Hippocampal formation (tissue), 2 donors: ENCODE results near the gene PLA2G7.
A peak's percentile ranks its signal among the peaks of the same experiment; 100 is the strongest.
"Not testable (repeated sequence)": the region's sequence is repeated elsewhere in the genome, so short reads cannot be mapped to it uniquely, and the experiment has no call there.

ENCODE experiments used
- DNase-seq, 2 donors: peaks; one replicate each; lab custom pipeline; 2025; lab: John Stamatoyannopoulos, UW

The PLA2G7 gene

GRCh38 chr6:46734867-46735719 is at the start of gene PLA2G7:
PLA2G7 (minus strand) TSS chr6:46735375; CDS start chr6:46722891, 12,484 bp downstream.
- DNase-seq = peak in 1 of 2 donors; percentile 26

GRCh38 chr6:46784535-46784934 is 49.4 kb upstream of the PLA2G7 start:
- DNase-seq = no peak

- peak; percentile 41 to 75 for DNase-seq
Observed at GRCh38 chr6:46781478-46782378, 46.6 kb upstream of the PLA2G7 start.

- DNase-seq = no peak
Observed at GRCh38 chr6:46777476-46778346, 42.5 kb upstream of the PLA2G7 start.

GRCh38 chr6:46776070-46776712 is 41.0 kb upstream of the PLA2G7 start:
- no peak for DNase-seq

GRCh38 chr6:46774736-46775135 is 39.6 kb upstream of the PLA2G7 start:
- not testable (repeated sequence) for DNase-seq

GRCh38 chr6:46773201-46773855 is 38.2 kb upstream of the PLA2G7 start:
- no peak for DNase-seq

GRCh38 chr6:46772762-46773161 is 37.6 kb upstream of the PLA2G7 start:
- peak in 1 of 2 donors; percentile 15 for DNase-seq

GRCh38 chr6:46772016-46772415 is 36.8 kb upstream of the PLA2G7 start:
- no peak for DNase-seq

GRCh38 chr6:46764961-46765360 is 29.8 kb upstream of the PLA2G7 start:
- DNase-seq = no peak

- DNase-seq = not testable (repeated sequence)
Observed at GRCh38 chr6:46764280-46764679, 29.1 kb upstream of the PLA2G7 start.

GRCh38 chr6:46763466-46763865 is 28.3 kb upstream of the PLA2G7 start:
- DNase-seq = no peak

- DNase-seq = no peak
Observed at GRCh38 chr6:46760925-46761324, 25.8 kb upstream of the PLA2G7 start.

GRCh38 chr6:46758960-46759753 is 24.0 kb upstream of the PLA2G7 start:
- DNase-seq = no peak

GRCh38 chr6:46757214-46757596 is 22.0 kb upstream of the PLA2G7 start:
- no peak for DNase-seq

GRCh38 chr6:46756469-46757213 is 21.5 kb upstream of the PLA2G7 start:
- no peak for DNase-seq

- no peak for DNase-seq
Observed at GRCh38 chr6:46755865-46756264, 20.7 kb upstream of the PLA2G7 start.

GRCh38 chr6:46751658-46752057 is 16.5 kb upstream of the PLA2G7 start:
- no peak for DNase-seq

GRCh38 chr6:46749731-46750130 is 14.6 kb upstream of the PLA2G7 start:
- no peak for DNase-seq
